MM.1S (cell line): ENCODE measurements around the gene LYPD5.

Experiments
- DNase-seq: peaks from one replicate; pipeline ENCODE4 v3.0.0-alpha.2; 2015
- H2AFZ ChIP-seq: fragments of 300-600 bp; sonication (generic); 2 replicates; pipeline ENCODE4 v1.6.0; 2016; ENCODE audit warnings: antibody characterized with exemption, low read length
- H3F3A ChIP-seq: fragments of 300-600 bp; sonication (generic); 2 replicates; pipeline ENCODE4 v1.6.1; 2016; ENCODE audit warnings: mild to moderate bottlenecking, antibody characterized with exemption, low read length, moderate library complexity, mixed read lengths; ENCODE audit not compliant: insufficient read depth
- H3K27ac ChIP-seq: fragments of 300-600 bp; sonication (generic); 2 replicates; pipeline ENCODE4 v1.5.1; 2016; ENCODE audit warnings: mild to moderate bottlenecking, low read length
- H3K27me3 ChIP-seq: fragments of 300-600 bp; sonication (generic); replicated peaks from 2 replicates; pipeline ENCODE4 v1.6.0; 2016; ENCODE audit warnings: low read length; ENCODE audit not compliant: insufficient read depth
- H3K36me3 ChIP-seq: fragments of 300-600 bp; sonication (generic); replicated peaks from 2 replicates; pipeline ENCODE4 v1.6.1; 2016; ENCODE audit warnings: mild to moderate bottlenecking, low read length, mixed read lengths; ENCODE audit not compliant: insufficient read depth
- H3K4me1 ChIP-seq: fragments of 300-600 bp; sonication (generic); 2 replicates; pipeline ENCODE4 v1.6.1; 2016; ENCODE audit warnings: low read length, mixed read lengths
- H3K4me2 ChIP-seq: fragments of 300-600 bp; sonication (generic); 2 replicates; pipeline ENCODE4 v1.6.0; 2016; ENCODE audit warnings: low read depth, low read length
- H3K4me3 ChIP-seq: fragments of 300-600 bp; sonication (generic); 2 replicates; pipeline ENCODE4 v1.5.1; 2016; ENCODE audit warnings: low read length, mixed read lengths
- H3K79me2 ChIP-seq: fragments of 300-600 bp; sonication (generic); 2 replicates; pipeline ENCODE4 v1.6.1; 2016; ENCODE audit warnings: mixed run types, low read length, mixed read lengths
- H3K9ac ChIP-seq: fragments of 300-600 bp; sonication (generic); 2 replicates; pipeline ENCODE4 v1.6.1; 2016; ENCODE audit warnings: low read length, mixed read lengths
- H3K9me2 ChIP-seq: fragments of 300-600 bp; sonication (generic); replicated peaks from 2 replicates; pipeline ENCODE4 v1.6.1; 2016; ENCODE audit warnings: mild to moderate bottlenecking, low read length, mixed read lengths; ENCODE audit not compliant: insufficient read depth
- H3K9me3 ChIP-seq: fragments of 300-600 bp; sonication (generic); replicated peaks from 2 replicates; pipeline ENCODE4 v1.6.1; 2016; ENCODE audit warnings: mild to moderate bottlenecking, low read length, mixed read lengths; ENCODE audit not compliant: insufficient read depth
- H4K20me1 ChIP-seq: fragments of 300-600 bp; sonication (generic); 2 replicates; pipeline ENCODE4 v1.6.1; 2016; ENCODE audit warnings: mild to moderate bottlenecking, low read length, moderate library complexity, mixed read lengths; ENCODE audit not compliant: insufficient read depth
- CTCF ChIP-seq: fragments of 300-600 bp; sonication (generic); IDR thresholded peaks from 2 replicates; pipeline ENCODE4 v1.5.1; 2016; ENCODE audit warnings: antibody characterized with exemption, low read length, mixed read lengths
- EZH2 ChIP-seq: fragments of 300-600 bp; sonication (generic); optimal IDR thresholded peaks from 2 replicates; pipeline ENCODE3; 2017; ENCODE audit warnings: low read depth, mild to moderate bottlenecking, antibody characterized with exemption, low read length, mixed read lengths
- EZH2phosphoT487 ChIP-seq: fragments of 300-600 bp; sonication (generic); IDR thresholded peaks from 2 replicates; pipeline ENCODE4 v1.6.1; 2018; ENCODE audit warnings: antibody characterized with exemption, low read length

The LYPD5 gene

GRCh38 chr19:43749152-43749551 lies 53.1 kb downstream of the LYPD5 start:
- no peak overlapping the region for H3K9ac ChIP-seq
- H3K9me3 ChIP-seq: no peaks in the 10 kb centered on the region
- no peaks in the 10 kb centered on the region for H3K9me2 ChIP-seq
- no peak for TF ChIP-seq EZH2phosphoT487
- TF ChIP-seq CTCF: no peak
- no peak for TF ChIP-seq EZH2
- no peaks in the 10 kb centered on the region for H3K27me3 ChIP-seq
- H3F3A ChIP-seq: peaks cover 2% of the 10 kb centered on the region; the same call in 1 of the 2 replicates
- H3K79me2 ChIP-seq: peaks cover 48% of the 10 kb centered on the region
- no peak overlapping the region for H3K27ac ChIP-seq
- no peak overlapping the region for H2AFZ ChIP-seq
- H3K36me3 ChIP-seq: peaks cover 5% of the 10 kb centered on the region
- H3K4me1 ChIP-seq: peaks cover 6% of the 10 kb centered on the region
- H3K4me2 ChIP-seq: no peak overlapping the region
- no peak for DNase-seq
- H3K4me3 ChIP-seq: no peak overlapping the region
- H4K20me1 ChIP-seq: no peaks in the 10 kb centered on the region

GRCh38 chr19:43748685-43749084 lies 53.6 kb downstream of the LYPD5 start:
- no peaks in the 10 kb centered on the region; the same call in 1 of the 2 replicates for H3F3A ChIP-seq
- no peaks in the 10 kb centered on the region for H4K20me1 ChIP-seq
- H2AFZ ChIP-seq: no peak overlapping the region
- H3K36me3 ChIP-seq: peaks cover 5% of the 10 kb centered on the region
- no peak overlapping the region for H3K4me3 ChIP-seq
- H3K27ac ChIP-seq: no peak overlapping the region
- no peaks in the 10 kb centered on the region for H3K27me3 ChIP-seq
- no peaks in the 10 kb centered on the region for H3K9me3 ChIP-seq
- TF ChIP-seq EZH2phosphoT487 (no peak), EZH2 (no peak), CTCF (no peak)
- peaks cover 6% of the 10 kb centered on the region for H3K4me1 ChIP-seq
- H3K79me2 ChIP-seq: peaks cover 43% of the 10 kb centered on the region
- no peak overlapping the region for H3K9ac ChIP-seq
- no peaks in the 10 kb centered on the region for H3K9me2 ChIP-seq
- DNase-seq: no peak
- no peak overlapping the region for H3K4me2 ChIP-seq

- H3K79me2 ChIP-seq: peaks cover 38% of the 10 kb centered on the region
- H3K4me3 ChIP-seq: no peak overlapping the region
- no peak overlapping the region for H2AFZ ChIP-seq
- H3K27ac ChIP-seq: no peak overlapping the region
- H3K4me1 ChIP-seq: peaks cover 5% of the 10 kb centered on the region
- H3K9me3 ChIP-seq: no peaks in the 10 kb centered on the region
- no peaks in the 10 kb centered on the region for H3K9me2 ChIP-seq
- H3F3A ChIP-seq: no peaks in the 10 kb centered on the region
- H3K9ac ChIP-seq: no peak overlapping the region
- no peak overlapping the region for H3K4me2 ChIP-seq
- no peaks in the 10 kb centered on the region for H3K27me3 ChIP-seq
- no peaks in the 10 kb centered on the region for H4K20me1 ChIP-seq
- DNase-seq: no peak
- no peak for TF ChIP-seq EZH2phosphoT487
- TF ChIP-seq EZH2: no peak
- TF ChIP-seq CTCF: no peak
- peaks cover 5% of the 10 kb centered on the region for H3K36me3 ChIP-seq
These were observed 54.0 kb downstream of the LYPD5 start for GRCh38 chr19:43748205-43748594.
